Astrocyte (in vitro differentiated cells and primary cell): ENCODE data around the gene LAMC1.

Experiments
- EZH2 ChIP-seq: IDR thresholded peaks from 2 replicates; pipeline ENCODE4 v1.6.1; 2012; ENCODE audit warnings: mild to moderate bottlenecking, low read length, inconsistent platforms; ENCODE audit not compliant: insufficient read depth
- TF ChIP-seq, protein P1 (sequence below): IDR thresholded peaks from 2 replicates; pipeline ENCODE4 v1.5.1; 2011; ENCODE audit warnings: low read depth, mild to moderate bottlenecking, inconsistent platforms, low read length, moderate library complexity; ENCODE audit not compliant: insufficient read depth

DNA sequence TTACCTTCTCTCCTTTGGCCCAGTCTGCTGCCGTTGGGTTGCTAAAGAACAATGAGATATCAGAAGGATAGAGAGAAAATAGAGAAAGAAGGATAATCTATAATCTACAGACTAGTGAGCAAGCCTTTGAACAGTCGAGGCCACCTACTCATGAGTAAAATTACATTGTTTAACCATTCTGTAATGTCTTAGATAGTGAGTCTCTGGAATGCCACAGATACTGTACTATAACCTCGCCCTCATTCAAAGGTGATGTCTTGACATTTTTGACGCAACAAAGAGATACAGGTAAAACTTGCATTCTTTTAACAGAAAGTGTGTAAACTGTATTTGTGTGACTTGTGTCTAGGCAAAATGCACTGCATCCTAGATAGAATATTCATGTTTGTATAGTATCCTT is 77.9 kb downstream of the LAMC1 start:
- no peak for TF ChIP-seq EZH2
- TF ChIP-seq, protein P1, sequence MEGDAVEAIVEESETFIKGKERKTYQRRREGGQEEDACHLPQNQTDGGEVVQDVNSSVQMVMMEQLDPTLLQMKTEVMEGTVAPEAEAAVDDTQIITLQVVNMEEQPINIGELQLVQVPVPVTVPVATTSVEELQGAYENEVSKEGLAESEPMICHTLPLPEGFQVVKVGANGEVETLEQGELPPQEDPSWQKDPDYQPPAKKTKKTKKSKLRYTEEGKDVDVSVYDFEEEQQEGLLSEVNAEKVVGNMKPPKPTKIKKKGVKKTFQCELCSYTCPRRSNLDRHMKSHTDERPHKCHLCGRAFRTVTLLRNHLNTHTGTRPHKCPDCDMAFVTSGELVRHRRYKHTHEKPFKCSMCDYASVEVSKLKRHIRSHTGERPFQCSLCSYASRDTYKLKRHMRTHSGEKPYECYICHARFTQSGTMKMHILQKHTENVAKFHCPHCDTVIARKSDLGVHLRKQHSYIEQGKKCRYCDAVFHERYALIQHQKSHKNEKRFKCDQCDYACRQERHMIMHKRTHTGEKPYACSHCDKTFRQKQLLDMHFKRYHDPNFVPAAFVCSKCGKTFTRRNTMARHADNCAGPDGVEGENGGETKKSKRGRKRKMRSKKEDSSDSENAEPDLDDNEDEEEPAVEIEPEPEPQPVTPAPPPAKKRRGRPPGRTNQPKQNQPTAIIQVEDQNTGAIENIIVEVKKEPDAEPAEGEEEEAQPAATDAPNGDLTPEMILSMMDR: no peak
